Small intestine (tissue), 7 donors: Measurements from ENCODE around the gene CAMK2N1. TPM values are rescaled to one million over a fixed set of nuclear protein-coding genes. Genes with fewer than 3 reads are reported as not detected.

ENCODE experiments used
- DNase-seq, 2 donors: peaks; one replicate each; pipeline versions ENCODE4 v3.0.0 to v3.0.0-alpha.2; 2013
- FAIRE-seq: peaks from 2 replicates; lab custom pipeline; 2012; peaks lifted over from hg19 to GRCh38; lab: Jason Lieb, UNC
- H3K27ac ChIP-seq, 3 donors: one replicate each; pipeline ENCODE4 v1.5.1; 2013; ENCODE audit warnings: low read length in 2 of 3, mild to moderate bottlenecking in 2 of 3, control low read depth in 1 of 3, inconsistent platforms in 1 of 3, low read depth in 1 of 3, moderate library complexity in 1 of 3
- H3K27me3 ChIP-seq, 3 donors: one replicate each; pipeline ENCODE4 v1.6.1; 2013; ENCODE audit warnings: low read length in 3 of 3, inconsistent platforms in 1 of 3; ENCODE audit not compliant: control insufficient read depth in 3 of 3, insufficient read depth in 3 of 3
- H3K36me3 ChIP-seq, 3 donors: one replicate each; pipeline ENCODE4 v1.6.1; 2013; ENCODE audit warnings: low read length in 3 of 3, inconsistent platforms in 1 of 3, low read depth in 1 of 3, mild to moderate bottlenecking in 1 of 3, moderate library complexity in 1 of 3; ENCODE audit not compliant: control insufficient read depth in 3 of 3, insufficient read depth in 2 of 3
- H3K4me1 ChIP-seq, 3 donors: one replicate each; pipeline ENCODE4 v1.6.1; 2013; ENCODE audit warnings: low read length in 2 of 3, inconsistent platforms in 1 of 3, low read depth in 1 of 3, mild to moderate bottlenecking in 1 of 3, moderate library complexity in 1 of 3; ENCODE audit not compliant: control insufficient read depth in 3 of 3, insufficient read depth in 2 of 3
- H3K4me3 ChIP-seq, 3 donors: one replicate each; pipeline ENCODE4 v1.5.1; 2013; ENCODE audit warnings: low read length in 3 of 3, control low read depth in 1 of 3, inconsistent platforms in 1 of 3, low read depth in 1 of 3, mild to moderate bottlenecking in 1 of 3, moderate library complexity in 1 of 3
- H3K9me3 ChIP-seq, 2 donors: one replicate each; pipeline ENCODE4 v1.6.1; 2013; ENCODE audit warnings: low read depth in 1 of 2, low read length in 1 of 2; ENCODE audit not compliant: control insufficient read depth in 2 of 2, insufficient read depth in 1 of 2
- WGBS, 3 donors: extraction: QIAGEN DNeasy Blood & Tissue Kit; methylation state at CpG; one replicate each; pipeline ENCODE4 v1.1.7; 2013; 5-methylcytosine and 5-hydroxymethylcytosine counted together
- polyA plus RNA-seq, 4 donors: library from polyadenylated mRNA; stranded (reverse) in 3 of 4; unstranded in 1 of 4; fragments of 200-250 nt in 3 of 4; fragments of 120-200 nt in 1 of 4; gene quantifications; one replicate each; pipeline versions ENCODE4 v1.2.1 to v1.2.3, GENCODE V29; 2013
- donor health status: healthy with polysubstance abuse.
- donor health status: control.
- donor health status: control.
- donor health status: Bipolar disorder and iron deficiency.
- donor health status: healthy.

Gene CAMK2N1
- polyA plus RNA-seq, 4 donors: 27.0 to 260 (median 123) TPM

DNA sequence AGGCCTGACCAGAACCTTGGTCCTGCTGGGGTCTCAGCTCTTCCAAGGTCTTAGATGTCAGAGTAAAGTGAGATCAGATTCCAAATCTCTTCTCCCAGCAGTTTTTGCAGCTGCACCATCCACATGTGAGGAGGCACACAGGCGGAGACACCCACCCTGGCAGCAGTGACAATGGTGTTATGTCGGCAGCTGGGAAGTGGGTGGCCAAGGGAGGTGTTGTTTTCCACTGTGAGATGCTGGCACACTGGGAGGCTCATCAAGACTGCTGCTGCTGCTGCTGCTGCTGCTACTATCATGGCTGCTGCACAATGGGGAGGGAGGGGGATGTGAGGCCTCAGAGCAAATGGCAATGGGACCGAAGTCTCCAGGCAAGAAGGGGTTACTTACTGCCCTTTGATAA lies 23.6 kb downstream of the CAMK2N1 start:
- no peak overlapping the region for H3K27ac ChIP-seq
- 83 to 88% (median 84%) methylated on average over 3 of the region's 3 CpGs for WGBS, 3 donors
- H3K36me3 ChIP-seq: no peaks in the 10 kb centered on the region
- DNase-seq (no peak), FAIRE-seq (no peak)
- no peak overlapping the region for H3K4me3 ChIP-seq
- H3K27me3 ChIP-seq: peaks cover 0 to 6% (median 6%) of the 10 kb centered on the region in 3 donors
- H3K9me3 ChIP-seq: peaks cover 0 to 6% of the 10 kb centered on the region in 2 donors
- H3K4me1 ChIP-seq: no peaks in the 10 kb centered on the region

DNA sequence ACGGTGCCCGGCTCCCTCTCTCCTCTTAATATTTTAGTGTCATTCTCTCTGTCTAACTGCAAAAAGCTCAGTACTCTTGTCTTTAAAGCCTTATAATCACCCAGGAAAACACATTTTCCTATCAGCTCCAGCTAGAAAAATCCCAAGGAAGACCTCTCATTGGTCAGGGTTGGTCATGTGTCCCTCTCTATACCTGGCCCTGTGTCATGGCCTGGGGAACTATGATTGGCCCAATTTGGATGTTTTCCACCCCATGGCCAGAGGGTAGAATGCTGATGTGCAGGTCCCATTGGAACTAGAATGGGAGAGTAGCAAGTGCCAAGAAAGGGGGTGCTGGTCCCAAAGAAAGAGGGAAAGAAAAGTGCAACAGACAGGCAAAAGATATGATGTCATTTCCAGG lies 27.3 kb downstream of the CAMK2N1 start:
- Histone ChIP-seq H3K4me1 (no peaks in the 10 kb centered on the region), H3K9me3 (peaks cover 0 to 6% of the 10 kb centered on the region in 2 donors), H3K36me3 (no peaks in the 10 kb centered on the region), H3K4me3 (no peak overlapping the region), H3K27me3 (peaks cover 0 to 4% (median 3%) of the 10 kb centered on the region in 3 donors), H3K27ac (no peak overlapping the region)
- no peak for FAIRE-seq
- DNase-seq: no peak
- 81 to 95% (median 91%) methylated on average over 2 of the region's 2 CpGs for WGBS, 3 donors

DNA sequence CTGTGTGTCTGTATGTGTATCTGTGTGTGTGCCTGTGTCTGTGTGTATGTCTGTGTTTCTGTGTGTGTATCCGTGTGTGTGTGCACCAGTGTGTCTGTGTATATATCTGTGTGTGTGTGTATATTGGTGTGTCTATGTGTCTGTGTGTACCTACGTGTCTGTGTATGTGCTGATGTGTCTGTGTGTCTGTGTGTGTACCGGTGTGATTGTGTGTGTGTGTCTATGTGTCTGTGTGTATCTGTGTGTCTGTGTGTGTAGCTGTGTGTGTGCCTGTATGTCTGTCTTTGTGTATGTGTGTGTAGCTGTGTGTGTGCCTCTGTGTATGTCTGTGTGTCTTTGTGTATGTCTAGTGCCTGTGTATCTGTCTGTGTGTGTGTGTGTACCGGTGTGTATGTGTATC lies 32.0 kb downstream of the CAMK2N1 start:
- no peak for DNase-seq
- Histone ChIP-seq H3K27ac (no peak overlapping the region), H3K4me1 (no peaks in the 10 kb centered on the region), H3K9me3 (no peaks in the 10 kb centered on the region), H3K27me3 (peaks cover 0 to 14% (median 0%) of the 10 kb centered on the region in 3 donors), H3K4me3 (no peak overlapping the region), H3K36me3 (no peaks in the 10 kb centered on the region)
- FAIRE-seq: no peak
- WGBS, 3 donors: 86 to 91% (median 88%) methylated on average over 4 of the region's 4 CpGs

DNA sequence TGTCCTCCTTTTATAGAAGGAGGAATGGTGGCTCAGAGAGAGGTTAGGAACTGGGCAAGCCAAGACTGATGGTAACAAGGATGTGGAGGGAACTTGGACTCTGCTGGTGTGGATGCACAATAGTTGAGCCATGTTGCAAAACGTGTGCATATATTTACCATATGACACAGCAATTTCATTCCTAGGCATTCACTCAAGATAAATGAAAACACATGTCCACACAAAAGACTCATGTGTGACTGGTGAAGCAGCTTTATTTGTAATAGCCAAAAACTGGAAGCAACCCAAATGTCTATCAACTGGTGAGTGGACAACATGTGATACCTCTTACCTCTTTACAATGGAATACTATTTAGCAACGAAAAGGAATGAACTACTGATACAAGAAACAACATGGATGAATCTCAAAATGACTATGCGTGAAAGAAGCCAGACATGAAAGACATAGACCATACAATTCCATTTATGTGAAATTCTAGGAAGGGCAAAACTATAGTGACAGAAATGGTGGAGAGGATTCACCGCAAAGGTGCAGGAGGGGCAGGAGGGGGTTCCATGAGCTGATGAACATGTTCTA lies 36.2 kb downstream of the CAMK2N1 start:
- H3K36me3 ChIP-seq: no peaks in the 10 kb centered on the region
- H3K4me3 ChIP-seq: no peak overlapping the region
- WGBS, 3 donors: 66 to 75% (median 70%) methylated on average over 4 of the region's 4 CpGs
- no peaks in the 10 kb centered on the region for H3K4me1 ChIP-seq
- peaks cover 0 to 22% (median 0%) of the 10 kb centered on the region in 3 donors for H3K27me3 ChIP-seq
- H3K27ac ChIP-seq: no peak overlapping the region
- no peak for DNase-seq
- FAIRE-seq: no peak
- H3K9me3 ChIP-seq: no peaks in the 10 kb centered on the region

DNA sequence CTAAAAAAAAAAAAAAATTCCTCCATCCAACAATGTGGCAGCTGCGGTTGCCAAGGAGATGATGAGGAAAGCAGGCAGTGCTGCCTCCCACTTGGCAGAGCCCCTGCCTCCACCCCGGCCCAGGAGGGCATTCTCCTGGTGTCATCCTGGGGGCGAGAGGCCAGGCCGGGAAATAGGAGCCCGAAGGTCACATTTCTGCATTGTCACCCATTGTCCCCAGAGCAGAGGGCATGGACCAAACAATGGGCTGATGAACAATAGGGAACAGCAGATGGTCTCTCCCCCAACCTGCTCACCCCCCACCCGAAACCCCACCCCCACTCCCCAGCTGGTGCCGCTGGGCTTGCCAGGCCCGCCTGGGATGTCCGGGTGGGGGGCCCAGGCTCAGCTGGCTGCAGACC lies 37.3 kb downstream of the CAMK2N1 start:
- no peak for FAIRE-seq
- Histone ChIP-seq H3K4me1 (peaks cover 0 to 9% (median 0%) of the 10 kb centered on the region in 3 donors), H3K27me3 (peaks cover 0 to 22% (median 0%) of the 10 kb centered on the region in 3 donors), H3K36me3 (no peaks in the 10 kb centered on the region), H3K9me3 (no peaks in the 10 kb centered on the region), H3K27ac (no peak overlapping the region), H3K4me3 (no peak overlapping the region)
- no peak for DNase-seq
- 23 to 37% (median 34%) methylated on average over 9 of the region's 9 CpGs for WGBS, 3 donors

DNA sequence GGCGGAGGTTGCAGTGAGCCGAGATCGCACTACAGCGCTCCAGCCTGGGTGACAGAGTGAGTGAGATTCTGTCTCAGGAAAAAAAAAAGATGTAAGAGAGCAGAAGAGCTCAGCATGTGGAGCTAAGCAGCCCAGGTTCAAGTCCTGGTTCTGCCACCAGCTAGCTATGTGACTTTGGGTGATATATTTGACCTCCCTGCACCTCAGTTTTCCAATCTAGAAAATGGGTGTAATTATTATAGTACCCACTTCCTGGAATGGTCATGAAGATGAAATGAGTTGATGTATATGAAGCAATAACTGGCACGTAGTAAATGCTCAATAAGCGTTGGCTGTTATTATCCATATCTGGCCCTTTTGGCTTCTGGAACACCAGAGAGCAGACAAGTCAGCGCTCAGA lies 38.2 kb downstream of the CAMK2N1 start:
- no peaks in the 10 kb centered on the region for H3K36me3 ChIP-seq
- no peaks in the 10 kb centered on the region for H3K9me3 ChIP-seq
- no peak for DNase-seq
- no peak overlapping the region for H3K4me3 ChIP-seq
- WGBS, 3 donors: 92 to 94% (median 92%) methylated on average over 7 of the region's 7 CpGs
- H3K27ac ChIP-seq: no peak overlapping the region
- no peak for FAIRE-seq
- H3K27me3 ChIP-seq: peaks cover 0 to 22% (median 0%) of the 10 kb centered on the region in 3 donors
- H3K4me1 ChIP-seq: peaks cover 0 to 9% (median 0%) of the 10 kb centered on the region in 3 donors

DNA sequence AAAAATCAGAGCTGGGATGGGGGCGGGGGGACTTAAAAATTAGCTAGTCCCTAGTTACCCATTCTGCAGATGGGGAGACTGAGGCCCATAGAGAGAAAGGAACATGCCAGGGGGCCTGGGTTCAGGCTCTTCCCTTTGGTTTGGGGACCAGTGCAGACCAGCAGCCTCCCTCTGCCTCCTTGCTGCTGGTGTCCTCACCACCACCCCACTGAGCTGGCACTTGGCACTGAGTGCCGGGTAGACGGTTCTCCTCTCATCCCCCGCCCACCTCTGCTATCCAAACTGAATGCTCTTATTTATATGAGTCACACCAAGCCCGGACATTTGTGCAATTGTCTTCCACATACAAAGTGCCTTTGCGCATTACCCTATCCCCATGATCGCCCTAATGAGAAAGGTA lies 39.2 kb downstream of the CAMK2N1 start:
- Histone ChIP-seq H3K4me3 (no peak overlapping the region), H3K27me3 (peaks cover 0 to 22% (median 0%) of the 10 kb centered on the region in 3 donors), H3K36me3 (no peaks in the 10 kb centered on the region), H3K9me3 (no peaks in the 10 kb centered on the region), H3K4me1 (peaks cover 0 to 9% (median 0%) of the 10 kb centered on the region in 3 donors), H3K27ac (no peak overlapping the region)
- no peak for FAIRE-seq
- 55 to 74% (median 67%) methylated on average over 7 of the region's 7 CpGs for WGBS, 3 donors
- DNase-seq: no peak

DNA sequence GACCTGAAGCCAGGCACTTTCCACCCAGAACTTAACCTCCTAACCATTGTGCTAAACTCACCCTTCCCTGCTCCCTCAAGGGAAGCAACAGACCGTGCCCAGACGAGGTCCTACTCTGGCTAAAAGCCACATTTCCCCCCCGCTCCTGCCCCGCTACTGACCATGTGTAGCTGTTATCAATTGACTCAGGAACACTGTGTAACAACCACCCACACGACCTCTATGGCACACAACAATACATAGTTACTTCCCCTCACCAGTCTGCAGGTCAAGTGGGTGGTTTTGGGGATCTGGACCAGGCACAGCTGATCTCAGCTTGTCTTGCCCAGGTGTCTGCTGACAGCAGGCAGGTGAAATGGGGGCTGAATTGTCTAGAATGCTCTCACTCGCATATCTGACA lies 40.1 kb downstream of the CAMK2N1 start:
- no peak for FAIRE-seq
- peaks cover 0 to 20% (median 0%) of the 10 kb centered on the region in 3 donors for H3K27me3 ChIP-seq
- whole genome bisulfite sequencing, 3 donors: 61 to 67% (median 65%) methylated on average over 6 of the region's 6 CpGs
- peaks cover 0 to 9% (median 0%) of the 10 kb centered on the region in 3 donors for H3K4me1 ChIP-seq
- DNase-seq: no peak
- no peaks in the 10 kb centered on the region for H3K9me3 ChIP-seq
- H3K27ac ChIP-seq: no peak overlapping the region
- H3K36me3 ChIP-seq: no peaks in the 10 kb centered on the region
- H3K4me3 ChIP-seq: no peak overlapping the region
